ENCODE measurements around the gene SULT1C4. TPM values are rescaled to one million over a fixed set of nuclear protein-coding genes. Genes with fewer than 3 reads are reported as not detected.
"Not testable (repeated sequence)": the region's sequence is repeated elsewhere in the genome, so short reads cannot be mapped to it uniquely, and the experiment has no call there.

The SULT1C4 gene
- total and polyA plus RNA-seq, 2 experiments from 2014 or later = 17.3 to 17.8 TPM

GRCh38 chr2:108354136-108354535, 23.6 kb upstream of the SULT1C4 start:
- TF ChIP-seq EZH2 (IDR thresholded peaks at IDR 0.05; ENCODE audit: borderline replicate concordance) = no peak
- TF ChIP-seq EZH2phosphoT487 (IDR thresholded peaks at IDR 0.05; ENCODE audit: low read depth, severe bottlenecking, unreplicated experiment) = no peak
- TF ChIP-seq CTCF (IDR thresholded peaks at IDR 0.05; ENCODE audit: poor library complexity) = no peak
- Histone ChIP-seq H3K9me2 (replicated peaks; ENCODE audit: insufficient read depth) (no peaks in the 10 kb centered on the region), H3K79me2 (no peaks in the 10 kb centered on the region), H2AFZ (no peak overlapping the region), H3K4me1 (ENCODE audit: insufficient read depth) (no peaks in the 10 kb centered on the region), H3K4me2 (no peak overlapping the region), H4K20me1 (ENCODE audit: insufficient read depth, poor library complexity, severe bottlenecking) (no peaks in the 10 kb centered on the region), H3K4me3 (no peak overlapping the region), H3K27me3 (no peaks in the 10 kb centered on the region), H3K27ac (no peak overlapping the region), H3K9me3 (ENCODE audit: low read depth) (no peaks in the 10 kb centered on the region), H3K36me3 (replicated peaks; ENCODE audit: insufficient read depth, low read depth) (no peaks in the 10 kb centered on the region)
- no peak for DNase-seq (ENCODE audit: low spot score)
- 82% methylated on average over 5 of the region's 5 CpGs for WGBS (ENCODE audit: low lambda C conversion rate, missing lambda C conversion rate)

- H3K4me1 ChIP-seq (ENCODE audit: insufficient read depth) = no peaks in the 10 kb centered on the region
- WGBS (ENCODE audit: low lambda C conversion rate, missing lambda C conversion rate) = 78% methylated on average over 2 of the region's 2 CpGs
Observed at GRCh38 chr2:108355906-108356734, 21.6 kb upstream of the SULT1C4 start.

GRCh38 chr2:108359336-108359735, 18.4 kb upstream of the SULT1C4 start:
- not testable (repeated sequence) for H3K79me2 ChIP-seq; H4K20me1 ChIP-seq (ENCODE audit: insufficient read depth, poor library complexity, severe bottlenecking); H3K27me3 ChIP-seq; H3K9me2 ChIP-seq (replicated peaks; ENCODE audit: insufficient read depth); H3K36me3 ChIP-seq (replicated peaks; ENCODE audit: insufficient read depth, low read depth); H3K4me1 ChIP-seq (ENCODE audit: insufficient read depth); DNase-seq (ENCODE audit: low spot score); H3K9me3 ChIP-seq (ENCODE audit: low read depth); H3K27ac ChIP-seq; H3K4me3 ChIP-seq; H2AFZ ChIP-seq; H3K4me2 ChIP-seq
- WGBS (ENCODE audit: low lambda C conversion rate, missing lambda C conversion rate) = 84% methylated on average over 1 of the region's 1 CpG

More at GRCh38 chr2:108355906-108356734, 21.6 kb upstream of the SULT1C4 start:
- no peak overlapping the region for H3K27ac ChIP-seq
- no peak overlapping the region for H3K4me3 ChIP-seq
- H3K4me2 ChIP-seq = no peak overlapping the region
- no peaks in the 10 kb centered on the region for H3K79me2 ChIP-seq
- H3K36me3 ChIP-seq (replicated peaks; ENCODE audit: insufficient read depth, low read depth) = no peaks in the 10 kb centered on the region
- no peak for DNase-seq (ENCODE audit: low spot score)
- H3K9me3 ChIP-seq (ENCODE audit: low read depth) = no peaks in the 10 kb centered on the region
- no peaks in the 10 kb centered on the region for H3K27me3 ChIP-seq
- H2AFZ ChIP-seq = no peak overlapping the region
- TF ChIP-seq EZH2 (IDR thresholded peaks at IDR 0.05; ENCODE audit: borderline replicate concordance) (no peak), CTCF (IDR thresholded peaks at IDR 0.05; ENCODE audit: poor library complexity) (no peak), EZH2phosphoT487 (IDR thresholded peaks at IDR 0.05; ENCODE audit: low read depth, severe bottlenecking, unreplicated experiment) (no peak)
- H4K20me1 ChIP-seq (ENCODE audit: insufficient read depth, poor library complexity, severe bottlenecking) = no peaks in the 10 kb centered on the region
- no peaks in the 10 kb centered on the region for H3K9me2 ChIP-seq (replicated peaks; ENCODE audit: insufficient read depth)

- no peaks in the 10 kb centered on the region for H3K36me3 ChIP-seq (replicated peaks; ENCODE audit: insufficient read depth, low read depth)
- TF ChIP-seq CTCF (IDR thresholded peaks at IDR 0.05; ENCODE audit: poor library complexity) = no peak
- no peak for TF ChIP-seq EZH2phosphoT487 (IDR thresholded peaks at IDR 0.05; ENCODE audit: low read depth, severe bottlenecking, unreplicated experiment)
- TF ChIP-seq EZH2 (IDR thresholded peaks at IDR 0.05; ENCODE audit: borderline replicate concordance) = no peak
- H3K27me3 ChIP-seq = no peaks in the 10 kb centered on the region
- H3K79me2 ChIP-seq = no peaks in the 10 kb centered on the region
- no peak overlapping the region for H3K4me2 ChIP-seq
- no peaks in the 10 kb centered on the region for H4K20me1 ChIP-seq (ENCODE audit: insufficient read depth, poor library complexity, severe bottlenecking)
- no peak overlapping the region for H3K4me3 ChIP-seq
- WGBS (ENCODE audit: low lambda C conversion rate, missing lambda C conversion rate) = 51% methylated on average over 2 of the region's 2 CpGs
- no peak overlapping the region for H3K27ac ChIP-seq
- no peaks in the 10 kb centered on the region for H3K9me3 ChIP-seq (ENCODE audit: low read depth)
- DNase-seq (ENCODE audit: low spot score) = no peak
- no peaks in the 10 kb centered on the region for H3K4me1 ChIP-seq (ENCODE audit: insufficient read depth)
- no peaks in the 10 kb centered on the region for H3K9me2 ChIP-seq (replicated peaks; ENCODE audit: insufficient read depth)
- no peak overlapping the region for H2AFZ ChIP-seq
Observed at GRCh38 chr2:108360776-108361468, 16.8 kb upstream of the SULT1C4 start.

Measured in hepatocyte (in vitro differentiated cells).